ENCODE measurements around the gene NRXN3.

DNA sequence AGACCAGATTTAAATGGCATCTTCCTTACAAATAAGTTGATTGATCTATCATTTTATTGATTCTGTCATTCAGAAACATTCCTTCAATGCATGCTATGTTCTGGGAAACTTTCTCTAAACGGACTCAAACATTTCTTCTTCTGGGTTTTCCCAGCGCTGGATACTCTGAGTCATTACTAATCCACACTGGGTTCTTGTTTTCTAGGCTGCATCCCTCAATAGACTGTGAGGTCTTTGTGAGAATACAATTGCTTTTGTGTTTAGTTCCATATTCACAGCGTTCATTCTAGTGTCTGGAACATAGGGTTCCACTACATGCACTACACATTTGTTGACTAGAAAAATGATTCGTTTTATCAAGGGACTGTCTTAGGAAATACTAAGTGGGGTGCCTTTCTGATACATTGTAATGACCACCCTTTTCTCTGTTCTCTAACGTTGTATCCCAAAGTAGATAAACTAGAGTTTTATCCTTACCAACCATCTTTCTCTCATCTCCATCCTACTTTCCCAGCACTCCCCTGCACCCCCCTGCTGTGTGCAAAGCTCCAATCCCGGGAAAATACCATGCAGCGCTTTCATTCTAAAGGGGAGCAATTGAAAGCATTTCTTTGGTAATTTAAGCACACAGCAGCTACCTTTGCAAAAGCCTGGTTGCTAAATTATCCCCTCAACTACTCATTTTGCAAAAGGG lies 1162.5 kb downstream of the NRXN3 start:
- no peak for TF ChIP-seq GATA3 (IDR thresholded peaks at IDR 0.05; ENCODE audit: low read depth, low read length)
- TF ChIP-seq GATA2 (IDR thresholded peaks at IDR 0.05; ENCODE audit: low read depth, low read length): no peak

All from SH-SY5Y (cell line).